Stomach smooth muscle (tissue), 2 donors: Measurements from ENCODE around the gene CEP131.
A peak's percentile ranks its signal among the peaks of the same experiment; 100 is the strongest.

Experiments
- H3K27ac ChIP-seq: one replicate; pipeline ENCODE4 v1.7.0; 2013; ENCODE audit warnings: mild to moderate bottlenecking, low read length, inconsistent platforms
- H3K27me3 ChIP-seq, 2 donors: one replicate each; pipeline ENCODE4 v1.7.0; 2013; ENCODE audit warnings: low read length in 2 of 2; ENCODE audit not compliant: insufficient read depth in 2 of 2, control insufficient read depth in 1 of 2
- H3K36me3 ChIP-seq, 2 donors: one replicate each; pipeline ENCODE4 v1.7.0; 2013; ENCODE audit warnings: low read length in 2 of 2; ENCODE audit not compliant: control insufficient read depth in 2 of 2, insufficient read depth in 2 of 2
- H3K4me1 ChIP-seq: one replicate; pipeline ENCODE4 v1.7.0; 2013; ENCODE audit warnings: low read length; ENCODE audit not compliant: control insufficient read depth, insufficient read depth
- H3K4me3 ChIP-seq, 2 donors: one replicate each; pipeline ENCODE4 v1.7.0; 2013; ENCODE audit warnings: low read length in 2 of 2
- H3K9ac ChIP-seq, 2 donors: one replicate each; pipeline ENCODE4 v1.7.0; 2013; ENCODE audit warnings: low read length in 2 of 2, mild to moderate bottlenecking in 1 of 2
- H3K9me3 ChIP-seq, 2 donors: one replicate each; pipeline ENCODE4 v1.7.0; 2013; ENCODE audit warnings: low read length in 2 of 2; ENCODE audit not compliant: control insufficient read depth in 2 of 2
- donor health status: healthy.
- donor health status: Pancreatic carcinoma.

CEP131 gene

GRCh38 chr17:81244358-81245023 lies 21.7 kb upstream of the CEP131 start:
- no peak overlapping the region for H3K4me3 ChIP-seq
- no peak overlapping the region for H3K9ac ChIP-seq
- no peaks in the 10 kb centered on the region for H3K27me3 ChIP-seq
- H3K36me3 ChIP-seq, result peaks cover 2% of the 10 kb centered on the region in 2 donors
- no peaks in the 10 kb centered on the region for H3K9me3 ChIP-seq
- H3K4me1 ChIP-seq, result peaks cover 17% of the 10 kb centered on the region
- H3K27ac ChIP-seq, result no peak overlapping the region

- no peak overlapping the region for H3K9ac ChIP-seq
- no peaks in the 10 kb centered on the region for H3K9me3 ChIP-seq
- H3K4me1 ChIP-seq, result peaks cover 22% of the 10 kb centered on the region
- H3K36me3 ChIP-seq, result peaks cover 0 to 2% of the 10 kb centered on the region in 2 donors
- no peaks in the 10 kb centered on the region for H3K27me3 ChIP-seq
- no peak overlapping the region for H3K4me3 ChIP-seq
- no peak overlapping the region for H3K27ac ChIP-seq
Measured at GRCh38 chr17:81243333-81243664, 20.5 kb upstream of the CEP131 start.

DNA sequence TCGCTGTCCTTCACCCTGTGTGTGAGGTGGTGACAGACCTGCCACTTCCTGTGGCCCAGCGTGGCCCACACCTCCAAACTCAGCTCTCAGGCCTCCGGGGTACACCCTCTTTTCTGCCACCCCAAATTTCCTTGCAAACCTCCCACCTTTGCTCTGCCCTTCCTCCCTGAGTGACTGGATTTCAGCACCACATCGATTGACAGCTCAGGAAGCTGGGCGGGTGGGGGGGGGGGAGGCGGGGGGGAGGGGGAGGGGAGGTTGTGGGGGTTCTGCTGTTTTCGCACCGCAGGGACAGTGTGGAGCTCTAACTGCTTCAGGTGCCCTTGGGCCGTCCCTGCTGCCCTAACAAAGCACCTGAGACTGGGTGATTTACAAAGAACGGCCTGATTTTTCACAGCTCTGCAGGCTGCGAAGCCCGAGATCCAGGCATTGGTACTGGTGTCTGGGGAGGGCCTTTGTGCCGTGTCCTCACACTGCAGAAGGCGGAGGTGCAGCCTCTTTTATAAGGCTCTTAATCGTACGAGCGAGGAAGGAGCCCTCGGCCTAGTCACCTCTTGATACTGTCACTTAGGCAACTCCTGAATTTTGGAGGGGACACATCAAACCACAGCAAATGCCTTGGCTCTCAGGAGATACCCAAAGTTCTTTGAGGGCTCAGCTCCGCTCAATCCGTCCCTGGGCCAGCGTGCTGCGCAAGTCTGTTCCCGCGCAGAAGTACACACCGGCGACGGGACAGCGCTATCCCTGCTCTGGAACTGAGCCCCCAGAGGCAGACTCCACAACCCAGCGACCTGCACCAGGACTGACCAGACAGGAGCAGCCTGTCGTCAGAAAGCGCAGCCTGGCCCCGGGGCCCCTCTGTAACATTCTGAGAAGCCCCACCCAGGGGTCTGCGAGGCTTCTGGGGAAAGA lies 19.9 kb upstream of the CEP131 start:
- peaks cover 0 to 2% of the 10 kb centered on the region in 2 donors for H3K36me3 ChIP-seq
- peaks cover 28% of the 10 kb centered on the region for H3K4me1 ChIP-seq
- H3K9ac ChIP-seq, result no peak overlapping the region
- H3K9me3 ChIP-seq, result no peaks in the 10 kb centered on the region
- H3K4me3 ChIP-seq, result no peak overlapping the region
- no peak overlapping the region for H3K27ac ChIP-seq
- no peaks in the 10 kb centered on the region for H3K27me3 ChIP-seq

DNA sequence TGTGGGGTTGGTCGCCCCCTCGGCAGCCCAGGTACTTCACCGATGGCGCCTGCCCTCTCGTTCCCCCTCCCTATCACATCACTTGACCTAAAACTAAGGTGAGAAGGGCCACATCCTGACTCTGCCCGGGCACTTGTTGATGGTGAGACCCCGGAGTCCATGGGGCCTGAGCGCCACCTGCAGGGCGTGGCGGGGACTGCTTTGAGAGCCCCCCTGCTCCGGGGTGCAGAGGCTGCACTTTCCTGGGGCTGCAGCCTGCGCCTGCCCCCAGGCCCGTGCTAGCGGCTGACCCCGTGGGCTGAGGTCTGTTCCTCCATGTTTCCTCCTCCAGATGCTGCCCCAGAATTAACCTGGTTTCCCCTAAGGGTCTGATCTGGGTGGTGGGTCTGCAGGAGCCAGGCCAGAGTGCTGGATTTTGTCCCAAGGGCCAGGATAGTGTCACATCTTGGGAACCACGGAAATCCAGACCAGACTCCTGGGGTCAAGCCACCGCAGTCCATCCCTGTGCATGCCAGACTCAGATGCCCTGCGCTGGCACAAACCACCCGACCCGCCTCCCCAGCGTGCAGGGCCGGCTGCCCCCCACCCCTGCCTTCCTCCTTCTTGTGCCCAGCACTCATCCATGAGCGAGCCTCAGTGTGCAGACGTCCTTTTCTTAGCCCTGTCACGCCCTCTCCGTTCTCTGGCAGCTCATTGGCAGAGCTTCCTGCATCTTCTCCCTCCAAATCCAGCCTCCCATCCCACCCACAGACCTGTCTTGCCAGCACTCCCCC lies 19.1 kb upstream of the CEP131 start:
- peaks cover 0 to 1% of the 10 kb centered on the region in 2 donors for H3K36me3 ChIP-seq
- no peak overlapping the region for H3K9ac ChIP-seq
- no peaks in the 10 kb centered on the region for H3K27me3 ChIP-seq
- H3K4me1 ChIP-seq, result peaks cover 35% of the 10 kb centered on the region
- no peak overlapping the region for H3K27ac ChIP-seq
- H3K4me3 ChIP-seq, result peak overlapping the region in 1 of 2 donors; percentile 8
- H3K9me3 ChIP-seq, result no peaks in the 10 kb centered on the region

DNA sequence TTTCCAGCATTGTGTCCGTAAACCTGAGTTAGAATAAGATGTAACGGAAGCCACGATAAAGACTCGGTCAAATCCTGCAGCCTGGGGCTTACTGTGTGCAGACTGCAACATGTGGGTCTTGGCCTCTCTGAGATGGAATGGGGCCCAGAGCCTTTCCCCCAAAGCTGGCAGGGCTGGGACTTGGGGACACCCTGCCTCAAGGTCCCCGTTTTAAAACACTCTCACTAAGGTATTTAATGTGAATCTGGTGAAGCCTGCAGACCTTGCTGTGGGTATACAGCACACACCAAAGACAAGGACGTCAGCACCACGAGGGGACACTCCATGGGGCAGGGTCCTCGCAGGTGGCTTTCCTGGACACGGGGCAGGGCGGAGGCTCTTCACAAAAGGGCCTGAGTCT lies 18.4 kb upstream of the CEP131 start:
- no peaks in the 10 kb centered on the region for H3K27me3 ChIP-seq
- no peaks in the 10 kb centered on the region for H3K9me3 ChIP-seq
- H3K27ac ChIP-seq, result no peak overlapping the region
- no peaks in the 10 kb centered on the region for H3K36me3 ChIP-seq
- H3K9ac ChIP-seq, result no peak overlapping the region
- H3K4me1 ChIP-seq, result peaks cover 40% of the 10 kb centered on the region
- H3K4me3 ChIP-seq, result peak overlapping the region in 1 of 2 donors; percentile 8

- peaks cover 45% of the 10 kb centered on the region for H3K4me1 ChIP-seq
- no peaks in the 10 kb centered on the region for H3K36me3 ChIP-seq
- no peaks in the 10 kb centered on the region for H3K9me3 ChIP-seq
- H3K27ac ChIP-seq, result no peak overlapping the region
- no peak overlapping the region for H3K9ac ChIP-seq
- no peak overlapping the region for H3K4me3 ChIP-seq
- H3K27me3 ChIP-seq, result no peaks in the 10 kb centered on the region
Measured at GRCh38 chr17:81240761-81241160, 18.0 kb upstream of the CEP131 start.

GRCh38 chr17:81239714-81240555 lies 17.2 kb upstream of the CEP131 start:
- no peaks in the 10 kb centered on the region for H3K27me3 ChIP-seq
- H3K9me3 ChIP-seq, result no peaks in the 10 kb centered on the region
- H3K9ac ChIP-seq, result peak overlapping the region; percentile 69 to 84
- no peaks in the 10 kb centered on the region for H3K36me3 ChIP-seq
- peaks cover 45% of the 10 kb centered on the region for H3K4me1 ChIP-seq
- peak overlapping the region; percentile 54 to 92 for H3K4me3 ChIP-seq
- H3K27ac ChIP-seq, result peak overlapping the region; percentile 69

GRCh38 chr17:81238815-81239713 lies 16.3 kb upstream of the CEP131 start, which contains the start of the genes NDUFAF8 and TEPSIN:
Gene NDUFAF8 (plus strand): TSS chr17:81239318. CDS start chr17:81239364, 46 bp downstream.
Gene TEPSIN (minus strand): TSS chr17:81239055. CDS start chr17:81239033, 22 bp downstream.
- Histone ChIP-seq H3K27ac (peak within 1 kb of the TSS; percentile 69), H3K4me1 (peaks cover 45% of the 10 kb centered on the region), H3K27me3 (no peaks in the 10 kb centered on the region)

GRCh38 chr17:81238490-81238814 lies 15.7 kb upstream of the CEP131 start:
- Histone ChIP-seq H3K4me3 (peak overlapping the region; percentile 82 to 92), H3K9me3 (no peaks in the 10 kb centered on the region), H3K27me3 (no peaks in the 10 kb centered on the region), H3K27ac (no peak overlapping the region), H3K9ac (peak overlapping the region; percentile 72 to 73), H3K36me3 (no peaks in the 10 kb centered on the region), H3K4me1 (peaks cover 45% of the 10 kb centered on the region)

More at GRCh38 chr17:81238815-81239713, 16.3 kb upstream of the CEP131 start, which contains the start of the genes NDUFAF8 and TEPSIN:
- Histone ChIP-seq H3K9me3 (no peaks in the 10 kb centered on the region), H3K4me3 (peak within 1 kb of the TSS; percentile 82 to 92), H3K36me3 (no peaks in the 10 kb centered on the region), H3K9ac (peak within 1 kb of the TSS; percentile 72 to 84)
